ENCODE measurements around the gene INTS11.
"Not testable (repeated sequence)": the region's sequence is repeated elsewhere in the genome, so short reads cannot be mapped to it uniquely, and the experiment has no call there.

Gene INTS11

GRCh38 chr1:1324524-1325287, at the start of gene INTS11, which contains the start of gene CPTP:
Gene INTS11, minus strand, starts transcription at chr1:1324660. Its CDS starts 52 bp downstream, at chr1:1324608.
Gene CPTP, plus strand, starts transcription at chr1:1324802. Its CDS starts 2,109 bp downstream, at chr1:1326911.
- DNase-seq (ENCODE audit: low spot score) = peak; percentile 97

GRCh38 chr1:1373815-1374588, 49.5 kb upstream of the INTS11 start:
- no peak for DNase-seq (ENCODE audit: low spot score)

GRCh38 chr1:1373051-1373814, 48.8 kb upstream of the INTS11 start:
- no peak for DNase-seq (ENCODE audit: low spot score)

GRCh38 chr1:1371746-1372711, 47.6 kb upstream of the INTS11 start:
- peak; percentile 83 for DNase-seq (ENCODE audit: low spot score)

- DNase-seq (ENCODE audit: low spot score) = peak; percentile 30
These were observed 46.9 kb upstream of the INTS11 start for GRCh38 chr1:1371364-1371745.

GRCh38 chr1:1370771-1371300, 46.4 kb upstream of the INTS11 start:
- no peak for DNase-seq (ENCODE audit: low spot score)

GRCh38 chr1:1370094-1370493, 45.6 kb upstream of the INTS11 start:
- DNase-seq (ENCODE audit: low spot score) = not testable (repeated sequence)

GRCh38 chr1:1367315-1367714, 42.9 kb upstream of the INTS11 start:
- DNase-seq (ENCODE audit: low spot score) = no peak

- DNase-seq (ENCODE audit: low spot score) = no peak
These were observed 42.2 kb upstream of the INTS11 start for GRCh38 chr1:1366699-1367066.

- DNase-seq (ENCODE audit: low spot score) = no peak
These were observed 41.6 kb upstream of the INTS11 start for GRCh38 chr1:1365875-1366698.

- no peak for DNase-seq (ENCODE audit: low spot score)
These were observed 39.8 kb upstream of the INTS11 start for GRCh38 chr1:1364266-1364665.

- DNase-seq (ENCODE audit: low spot score) = no peak
These were observed 37.5 kb upstream of the INTS11 start for GRCh38 chr1:1361982-1362423.

GRCh38 chr1:1361233-1361981, 36.9 kb upstream of the INTS11 start:
- no peak for DNase-seq (ENCODE audit: low spot score)

- no peak for DNase-seq (ENCODE audit: low spot score)
These were observed 36.2 kb upstream of the INTS11 start for GRCh38 chr1:1360506-1361169.

GRCh38 chr1:1359664-1360468, 35.4 kb upstream of the INTS11 start:
- no peak for DNase-seq (ENCODE audit: low spot score)

GRCh38 chr1:1359308-1359663, 34.8 kb upstream of the INTS11 start:
- DNase-seq (ENCODE audit: low spot score) = no peak

GRCh38 chr1:1358433-1359271, 34.2 kb upstream of the INTS11 start, which contains the start of gene MXRA8:
Gene MXRA8, minus strand, starts transcription at chr1:1358555. Its CDS starts 51 bp downstream, at chr1:1358504.
- no peak for DNase-seq (ENCODE audit: low spot score)

Data from activated CD4-positive, alpha-beta T cell treated with anti-CD3 and anti-CD28 coated beads, Interleukin-2, Interleukin-4, amounts not matched to agents 100 ng/mL and 50 ng/mL, durations not matched to agents 16 hours and 8 hours (primary cell).